Prostate gland (tissue), 2 donors: ENCODE measurements around the gene NOC4L. TPM values are rescaled to one million over a fixed set of nuclear protein-coding genes. Genes with fewer than 3 reads are reported as not detected.

Experiments
- DNase-seq: peaks from one replicate; pipeline ENCODE4 v3.0.0-alpha.2; 2019; ENCODE audit warnings: low spot score
- H3K27ac ChIP-seq, 2 donors: fragments of 200-600 bp; sonication (generic); 2 replicates each; pipeline ENCODE4 v1.5.1; 2017 to 2019
- H3K27me3 ChIP-seq: fragments of 200-600 bp; sonication (generic); replicated peaks from 2 replicates; pipeline ENCODE4 v1.5.1; 2019; ENCODE audit not compliant: insufficient read depth
- H3K36me3 ChIP-seq, 2 donors: fragments of 200-600 bp; sonication (generic); 1 replicate in 1 of 2; 2 replicates in 1 of 2; pipeline versions ENCODE4 v1.5.1 to v1.8.1; 2017 to 2019
- H3K4me1 ChIP-seq: fragments of 200-600 bp; sonication (generic); replicated peaks from 2 replicates; pipeline ENCODE4 v1.5.1; 2019
- H3K4me3 ChIP-seq, 2 donors: fragments of 200-600 bp; sonication (generic); 2 replicates each; pipeline ENCODE4 v1.5.1; 2017 to 2019
- H3K9me3 ChIP-seq: fragments of 200-600 bp; sonication (generic); 2 replicates; pipeline ENCODE4 v1.5.1; 2017
- CTCF ChIP-seq, 4 experiments: fragments of 200-600 bp in 2 of 4; fragments of 450-650 bp in 2 of 4; sonication (generic) in 2 of 4; IDR thresholded peaks; 1 replicate in 3 of 4; 2 replicates in 1 of 4; pipeline ENCODE4 v1.5.1; 2016 to 2019; ENCODE audit warnings: antibody characterized with exemption in 4 of 4, mild to moderate bottlenecking in 2 of 4, moderate library complexity in 2 of 4
- POLR2A ChIP-seq: fragments of 450-650 bp; IDR thresholded peaks from one replicate; pipeline ENCODE4 v1.6.1; 2016; ENCODE audit warnings: antibody characterized with exemption, mild to moderate bottlenecking
- POLR2AphosphoS5 ChIP-seq: sonication (generic); formaldehyde crosslinking; IDR thresholded peaks from one replicate; pipeline ENCODE4 v1.6.1; 2017; ENCODE audit warnings: antibody characterized with exemption
- WGBS: methylation state at CpG from one replicate; pipeline ENCODE4 v1.1.5; 2018; 5-methylcytosine and 5-hydroxymethylcytosine counted together
- intact Hi-C: fragments of 100-400 bp; cut with DNase I; formaldehyde crosslinking; loops from one replicate; pipeline ENCODE4 v1.14.2; 2022
- total RNA-seq, 2 donors: library from RNA; depleted of rRNA; stranded (reverse); fragments of >200 nt; gene quantifications; one replicate each; pipeline ENCODE4 v1.1.0, GENCODE V29; 2016

The NOC4L gene
- total RNA-seq, 2 donors from 2014 or later = 12.4 to 32.5 TPM

GRCh38 chr12:132182206-132182710 is 38.0 kb downstream of the NOC4L start:
- H3K27ac ChIP-seq = no peak overlapping the region
- TF ChIP-seq POLR2A = no peak
- no peaks in the 10 kb centered on the region for H3K36me3 ChIP-seq
- H3K4me3 ChIP-seq = no peak overlapping the region
- H3K9me3 ChIP-seq = no peaks in the 10 kb centered on the region
- no peaks in the 10 kb centered on the region for H3K4me1 ChIP-seq
- WGBS = 91% methylated on average over 21 of the region's 21 CpGs
- intact Hi-C loops = no loop called here
- peaks cover 3% of the 10 kb centered on the region for H3K27me3 ChIP-seq
- DNase-seq = no peak

DNA sequence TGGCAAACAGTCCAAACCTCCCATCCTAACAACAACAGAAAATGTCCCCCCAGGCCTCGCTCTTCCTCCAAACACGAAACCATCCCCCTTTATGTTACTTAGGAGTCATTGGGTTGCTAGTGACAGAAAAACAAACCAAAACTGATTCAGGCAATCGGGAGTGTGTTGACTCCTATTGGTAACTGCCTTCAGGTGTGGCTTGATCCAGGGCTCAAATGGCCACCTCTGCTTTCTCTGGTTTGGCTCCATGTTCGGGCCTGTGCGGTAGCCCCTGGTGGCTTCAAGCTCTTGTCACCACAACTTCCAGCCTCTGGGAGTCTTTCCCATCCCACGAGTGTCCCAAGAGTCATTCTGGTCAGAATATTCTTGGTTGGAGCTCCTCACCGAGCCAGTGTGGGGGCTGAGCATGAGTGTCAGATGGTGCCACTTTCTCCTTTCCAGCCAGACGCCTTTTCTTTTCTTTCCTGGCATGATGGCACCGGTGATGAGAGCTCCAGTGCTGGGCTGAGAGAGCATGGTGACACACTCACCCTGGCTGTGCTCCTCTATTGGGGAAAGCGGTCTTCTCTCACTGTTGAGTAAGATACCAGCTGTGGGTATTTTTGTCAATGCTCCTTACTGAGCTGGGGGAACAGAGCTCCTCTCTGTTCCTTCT is 38.6 kb downstream of the NOC4L start:
- Histone ChIP-seq H3K27me3 (no peaks in the 10 kb centered on the region), H3K36me3 (no peaks in the 10 kb centered on the region), H3K27ac (no peak overlapping the region), H3K4me3 (no peak overlapping the region), H3K4me1 (no peaks in the 10 kb centered on the region), H3K9me3 (no peaks in the 10 kb centered on the region)
- TF ChIP-seq CTCF (IDR thresholded peaks at IDR 0.05) = no peak
- no peak for TF ChIP-seq POLR2AphosphoS5
- no peak for TF ChIP-seq POLR2A
- no peak for DNase-seq
- 80% methylated on average over 10 of the region's 10 CpGs for WGBS
- intact Hi-C loops = no loop called here

DNA sequence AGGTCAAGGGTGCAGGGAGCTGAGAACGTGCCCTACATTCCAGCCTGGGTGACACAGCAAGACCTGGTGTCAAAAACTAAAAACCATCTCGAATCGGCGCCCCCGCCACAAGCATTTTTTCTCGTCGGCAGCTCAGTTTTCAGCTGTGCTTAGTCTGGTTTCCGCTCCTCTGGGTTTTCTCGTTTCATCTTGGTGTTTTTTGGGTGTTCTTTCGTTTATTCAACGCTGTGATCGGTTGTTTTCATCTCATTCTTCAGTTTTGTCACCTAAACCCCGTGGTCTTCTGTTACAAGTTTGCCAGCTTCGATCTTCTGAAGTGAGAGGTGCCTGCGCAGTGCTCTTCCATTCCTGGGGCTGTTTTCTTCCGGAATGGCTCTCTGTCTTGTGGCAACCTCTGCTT is 41.4 kb downstream of the NOC4L start:
- no peaks in the 10 kb centered on the region for H3K36me3 ChIP-seq
- WGBS = 66% methylated on average over 16 of the region's 16 CpGs
- intact Hi-C loops = no loop called here
- H3K4me3 ChIP-seq = no peak overlapping the region
- no peak for DNase-seq
- TF ChIP-seq POLR2A = no peak
- no peak for TF ChIP-seq CTCF (IDR thresholded peaks at IDR 0.05)
- TF ChIP-seq POLR2AphosphoS5 = no peak
- H3K4me1 ChIP-seq = no peaks in the 10 kb centered on the region
- no peak overlapping the region for H3K27ac ChIP-seq
- no peaks in the 10 kb centered on the region for H3K9me3 ChIP-seq
- H3K27me3 ChIP-seq = no peaks in the 10 kb centered on the region

DNA sequence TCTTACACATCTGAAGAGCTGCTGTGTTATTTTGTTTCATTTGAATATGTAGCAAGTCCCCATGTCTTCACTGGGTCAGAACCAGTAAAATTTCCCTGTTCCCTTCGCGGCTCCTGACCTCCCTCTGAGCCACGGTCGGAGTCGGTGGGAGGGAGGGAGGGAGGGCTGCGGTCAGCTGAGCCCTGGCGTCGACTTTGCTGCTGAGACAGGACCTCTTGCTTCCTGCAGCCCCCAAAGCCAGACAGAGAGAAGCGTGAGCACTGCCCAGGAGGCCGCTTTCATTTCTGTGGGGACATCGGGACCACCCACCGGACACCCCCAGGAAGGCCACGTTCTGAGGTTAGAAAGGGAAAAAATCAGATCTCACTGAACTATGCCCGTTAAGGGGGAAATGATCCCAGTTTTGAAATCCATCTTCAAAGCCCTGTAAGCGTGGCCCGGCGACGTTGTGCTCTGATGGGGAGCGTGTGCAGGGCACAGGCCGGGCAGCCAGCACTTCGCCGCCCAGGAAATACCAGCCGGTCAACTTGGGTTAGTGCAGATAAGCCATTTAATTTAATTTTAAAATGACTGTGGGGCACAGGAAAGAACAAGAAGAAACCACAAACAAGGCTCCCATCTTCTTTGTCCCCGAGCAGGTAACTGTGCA is 42.1 kb downstream of the NOC4L start:
- 26% methylated on average over 24 of the region's 24 CpGs for WGBS
- TF ChIP-seq CTCF (IDR thresholded peaks at IDR 0.05) (no peak), POLR2A (no peak), POLR2AphosphoS5 (no peak)
- Histone ChIP-seq H3K27ac (no peak overlapping the region), H3K4me3 (no peak overlapping the region), H3K9me3 (no peaks in the 10 kb centered on the region), H3K36me3 (no peaks in the 10 kb centered on the region), H3K4me1 (no peaks in the 10 kb centered on the region), H3K27me3 (no peaks in the 10 kb centered on the region)
- DNase-seq = no peak
- intact Hi-C loops = no loop called here

DNA sequence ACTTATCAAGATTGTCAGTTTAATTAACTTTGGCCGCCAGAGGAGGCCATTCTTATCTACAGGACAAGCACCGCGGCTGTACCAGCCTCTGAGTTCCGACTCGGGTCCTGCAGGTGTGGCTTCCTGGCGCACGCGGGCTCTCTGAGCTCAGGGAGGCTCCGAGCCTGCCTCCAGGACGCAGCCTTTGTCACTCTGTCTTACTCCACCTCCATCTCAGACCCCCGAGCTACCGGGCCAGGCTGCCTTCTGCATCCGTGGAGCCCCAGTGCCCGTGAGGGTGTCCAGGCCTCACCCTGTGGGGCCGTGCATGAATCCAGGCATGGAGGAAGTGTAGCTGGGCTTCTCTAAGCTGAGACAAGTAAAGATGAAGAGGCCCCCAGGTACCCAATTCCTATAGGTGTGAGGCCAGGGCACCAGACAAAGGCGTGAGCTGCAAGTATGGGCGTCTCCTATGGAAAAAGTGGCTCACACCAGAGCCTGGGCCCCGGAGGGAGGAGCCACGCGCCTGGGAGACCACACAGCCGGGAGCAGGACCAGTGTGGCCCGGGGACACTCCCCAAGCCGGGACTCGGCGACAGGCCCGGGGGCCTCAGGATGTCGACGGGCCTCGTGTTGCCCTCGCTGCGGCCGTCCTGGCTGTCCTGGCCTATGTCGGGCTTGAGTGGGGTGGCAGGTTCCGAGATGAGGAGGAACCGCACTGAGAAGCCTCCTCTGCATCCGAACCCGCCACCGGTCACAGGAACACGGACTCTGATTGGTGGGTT is 42.8 kb downstream of the NOC4L start:
- Histone ChIP-seq H3K9me3 (no peaks in the 10 kb centered on the region), H3K4me1 (no peaks in the 10 kb centered on the region), H3K4me3 (no peak overlapping the region), H3K27me3 (no peaks in the 10 kb centered on the region), H3K27ac (no peak overlapping the region), H3K36me3 (no peaks in the 10 kb centered on the region)
- intact Hi-C loops = no loop called here
- 73% methylated on average over 39 of the region's 39 CpGs for WGBS
- no peak for DNase-seq
- TF ChIP-seq POLR2AphosphoS5 (no peak), POLR2A (no peak), CTCF (IDR thresholded peaks at IDR 0.05) (no peak)
